HG02870 (cell line): ENCODE measurements around the gene IQCC.
"Not testable (repeated sequence)": the region's sequence is repeated elsewhere in the genome, so short reads cannot be mapped to it uniquely, and the experiment has no call there.

Source experiments
- ATAC-seq: cut with Tn5 transposase; IDR thresholded peaks from one replicate; pipeline ENCODE4 v1.9.1; 2021; ENCODE audit warnings: mild to moderate bottlenecking, moderate library complexity; ENCODE audit not compliant: unreplicated experiment

The IQCC gene

DNA sequence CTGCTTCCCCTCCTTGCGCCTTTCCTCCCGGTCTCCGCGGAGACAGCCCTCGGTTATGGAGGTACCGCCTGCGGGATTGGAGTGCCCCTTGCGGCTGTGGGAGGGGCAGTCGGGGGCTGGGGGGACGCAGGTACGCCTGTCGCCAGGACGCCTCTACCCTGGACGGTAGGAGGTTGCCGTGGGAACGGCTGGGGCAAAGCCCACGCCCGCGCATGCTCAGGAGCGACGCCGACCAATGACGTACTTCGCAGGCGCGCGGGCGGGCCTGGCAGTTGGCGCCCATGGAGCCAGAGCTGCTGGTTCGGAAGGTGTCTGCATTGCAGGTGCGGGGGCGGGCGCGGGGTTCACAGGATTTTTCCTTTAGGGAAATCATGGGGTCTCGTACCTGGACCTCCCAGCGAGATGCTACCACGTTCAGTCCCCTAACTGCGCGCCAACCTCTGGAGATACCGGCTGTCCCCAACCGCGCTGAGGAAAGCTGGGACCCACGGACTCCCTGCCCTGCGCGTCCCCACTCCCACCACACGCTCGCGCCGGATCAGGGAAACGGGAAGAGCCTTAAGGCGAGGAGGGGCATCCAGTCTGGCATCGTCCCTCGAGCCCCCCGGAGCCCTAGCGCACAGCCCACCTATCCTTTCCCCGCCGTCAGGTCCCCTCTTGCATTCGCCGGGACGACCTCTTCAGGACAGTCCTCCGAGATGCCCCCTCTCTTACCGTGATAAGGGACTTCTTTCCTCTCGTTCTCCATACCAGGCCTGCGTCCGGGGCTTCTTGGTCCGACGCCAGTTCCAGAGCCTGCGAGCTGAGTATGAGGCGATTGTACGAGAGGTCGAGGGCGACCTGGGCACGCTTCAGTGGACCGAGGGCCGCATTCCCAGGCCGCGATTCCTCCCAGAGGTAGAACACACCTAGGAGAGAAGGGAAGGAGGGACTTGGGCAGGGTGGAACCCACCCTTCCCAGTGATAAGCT, at the start of gene IQCC:
TSS of gene IQCC (plus strand) at position 271 of the 970 bp plus-strand sequence. CDS start at position 282, 11 bp downstream.
- ATAC-seq, result no peak

DNA sequence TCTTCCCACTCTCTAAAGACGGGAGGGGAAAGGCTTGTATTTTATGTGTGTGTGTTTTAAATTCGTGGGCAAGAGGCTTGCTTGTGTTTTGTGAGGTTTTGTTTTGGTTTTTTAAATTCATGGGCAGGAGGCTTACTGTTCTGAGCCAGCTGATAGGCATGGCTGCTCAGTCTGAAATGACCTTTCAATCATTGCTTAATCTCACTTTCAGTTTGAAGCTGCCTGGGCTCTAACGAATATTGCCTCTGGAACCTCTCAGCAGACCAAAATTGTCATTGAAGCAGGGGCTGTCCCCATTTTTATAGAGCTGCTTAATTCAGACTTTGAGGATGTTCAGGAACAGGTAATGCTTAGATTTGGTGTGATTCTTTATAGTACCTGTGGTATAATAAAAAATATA, 46.3 kb upstream of the IQCC start:
- no peak for ATAC-seq

- ATAC-seq, result no peak
Measured at GRCh38 chr1:32163405-32163804, 42.1 kb upstream of the IQCC start.

GRCh38 chr1:32165633-32166032, 39.8 kb upstream of the IQCC start:
- not testable (repeated sequence) for ATAC-seq

- ATAC-seq, result no peak
Measured at GRCh38 chr1:32170991-32171390, 34.5 kb upstream of the IQCC start.

DNA sequence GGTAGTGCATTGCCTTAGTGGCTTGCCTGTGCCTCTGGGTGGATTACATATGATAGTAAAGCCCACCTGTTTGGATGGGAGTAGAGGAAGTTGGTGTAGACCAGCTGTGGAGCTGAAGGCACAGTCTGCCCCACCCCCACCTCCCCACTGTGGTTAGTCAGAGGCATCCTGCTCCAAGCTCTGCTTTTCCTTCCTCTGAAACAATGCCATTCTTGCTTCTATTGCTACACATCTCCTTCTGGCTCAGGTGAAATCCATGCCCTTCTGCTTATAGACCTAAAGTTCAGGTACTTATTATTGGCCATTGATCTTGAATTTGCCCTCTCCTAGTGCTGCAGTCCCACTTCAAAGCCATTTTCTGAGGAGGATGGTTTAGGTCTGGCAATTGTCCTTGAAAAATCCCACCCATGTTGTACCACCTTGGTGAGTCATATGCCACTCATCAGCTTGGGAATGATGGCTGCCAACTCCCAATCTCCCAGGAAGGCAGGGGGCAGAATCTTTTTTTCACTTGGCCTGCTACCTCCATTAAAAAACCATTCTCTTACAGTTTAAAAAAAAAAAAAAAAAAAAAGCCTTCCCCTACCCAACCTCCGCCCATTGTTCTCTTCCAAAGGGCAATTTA, 32.7 kb upstream of the IQCC start:
- no peak for ATAC-seq

DNA sequence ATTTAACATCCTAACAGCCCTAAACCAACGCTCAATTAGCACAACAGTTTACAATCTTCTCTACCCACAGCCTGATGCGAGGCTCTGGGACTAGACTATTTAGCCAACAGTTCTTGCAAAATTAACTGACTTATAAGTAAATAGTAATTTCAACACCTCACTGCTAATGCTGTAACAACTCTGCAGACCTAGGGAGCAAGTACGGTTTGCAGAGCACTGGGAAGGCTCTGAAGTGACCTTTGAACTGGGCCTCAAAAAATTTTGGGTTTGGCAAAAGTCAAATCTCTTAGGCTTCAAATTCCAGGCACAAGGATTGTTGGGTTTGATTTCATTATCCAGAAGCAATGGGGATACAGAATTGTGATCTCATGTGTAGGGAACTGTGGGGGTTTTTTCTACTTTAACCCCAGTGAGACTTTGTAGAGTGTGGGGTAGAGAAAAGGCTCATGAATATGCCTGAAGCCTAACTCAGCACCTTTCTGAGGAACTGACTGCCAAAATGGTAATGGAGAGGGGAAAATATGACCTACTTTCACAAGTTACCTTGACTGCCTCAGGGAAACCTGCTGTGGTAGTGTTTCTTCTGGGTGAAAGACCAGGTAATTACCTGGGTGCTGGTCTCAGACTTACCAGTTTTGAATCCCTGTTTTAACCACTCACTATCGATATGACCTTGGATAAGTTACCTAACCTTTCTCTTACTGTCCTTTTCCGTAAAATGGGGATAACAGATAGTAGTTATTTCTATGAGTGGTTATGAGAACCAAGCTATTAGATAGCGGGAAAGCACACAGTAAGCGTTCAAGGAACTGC, 26.9 kb upstream of the IQCC start:
- ATAC-seq, result no peak

GRCh38 chr1:32179193-32179442, 26.4 kb upstream of the IQCC start:
- ATAC-seq, result no peak

- ATAC-seq, result peak; percentile 83
Measured at GRCh38 chr1:32179443-32180185, 25.9 kb upstream of the IQCC start, which contains the start of gene TXLNA. TSS of gene TXLNA (plus strand) at chr1:32179675. CDS start at chr1:32180346, 671 bp downstream.

DNA sequence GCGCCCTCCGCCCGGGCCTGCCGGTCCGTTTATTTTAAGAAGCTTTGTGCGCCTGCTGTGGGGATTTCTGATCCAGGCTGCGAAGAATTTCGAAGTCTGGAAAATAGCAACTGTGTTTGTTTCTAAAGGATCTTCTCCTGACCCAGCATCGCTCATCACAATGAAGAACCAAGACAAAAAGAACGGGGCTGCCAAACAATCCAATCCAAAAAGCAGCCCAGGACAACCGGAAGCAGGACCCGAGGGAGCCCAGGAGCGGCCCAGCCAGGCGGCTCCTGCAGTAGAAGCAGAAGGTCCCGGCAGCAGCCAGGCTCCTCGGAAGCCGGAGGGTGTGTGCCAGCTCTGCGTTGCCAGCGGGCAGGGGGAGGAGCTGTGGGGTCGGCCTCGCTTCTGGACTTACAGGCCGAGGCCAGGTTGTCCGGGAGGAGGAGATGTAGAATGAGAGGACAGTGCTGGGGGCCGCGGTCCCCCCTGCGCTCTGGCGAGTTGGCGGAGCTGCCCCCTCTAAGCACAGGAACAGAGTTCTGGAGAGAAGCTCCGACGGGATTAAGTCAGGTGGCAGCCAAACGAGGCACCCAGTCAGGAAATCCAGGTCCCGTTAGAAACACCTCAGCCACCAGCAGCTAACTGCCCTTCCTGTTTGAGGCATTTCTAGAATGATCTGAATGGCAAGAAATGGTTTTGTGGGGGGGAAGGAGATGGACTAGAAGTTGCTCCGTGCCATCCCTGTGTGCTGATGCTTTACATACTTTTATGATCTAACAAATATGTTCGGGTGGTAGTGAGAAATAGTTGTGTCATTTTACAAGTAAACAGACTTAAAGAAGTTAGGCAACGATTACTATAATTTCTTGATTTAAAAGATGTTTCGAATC, 25.0 kb upstream of the IQCC start:
- ATAC-seq, result no peak

GRCh38 chr1:32181065-32181464, 24.4 kb upstream of the IQCC start:
- ATAC-seq, result no peak

DNA sequence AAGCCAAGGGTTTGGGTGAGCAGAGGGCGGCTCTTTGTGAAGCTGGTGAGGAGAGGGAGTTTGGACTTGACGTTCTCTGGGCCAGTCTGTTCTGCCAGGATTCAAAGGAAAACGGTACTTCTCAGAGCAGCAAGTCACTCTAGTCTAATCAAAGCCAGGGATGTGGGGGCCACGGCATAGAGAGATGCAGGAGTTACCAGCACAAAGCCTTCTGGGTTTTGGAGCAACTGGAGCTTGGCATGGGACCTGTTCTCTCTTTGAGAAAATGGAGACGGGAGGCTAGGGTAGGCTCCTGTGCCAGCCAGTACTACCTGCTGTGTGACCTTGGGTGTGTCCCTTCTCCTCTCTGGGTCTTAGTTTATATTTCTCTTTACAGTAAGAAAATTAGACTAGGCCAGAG, 23.9 kb upstream of the IQCC start:
- ATAC-seq, result no peak

DNA sequence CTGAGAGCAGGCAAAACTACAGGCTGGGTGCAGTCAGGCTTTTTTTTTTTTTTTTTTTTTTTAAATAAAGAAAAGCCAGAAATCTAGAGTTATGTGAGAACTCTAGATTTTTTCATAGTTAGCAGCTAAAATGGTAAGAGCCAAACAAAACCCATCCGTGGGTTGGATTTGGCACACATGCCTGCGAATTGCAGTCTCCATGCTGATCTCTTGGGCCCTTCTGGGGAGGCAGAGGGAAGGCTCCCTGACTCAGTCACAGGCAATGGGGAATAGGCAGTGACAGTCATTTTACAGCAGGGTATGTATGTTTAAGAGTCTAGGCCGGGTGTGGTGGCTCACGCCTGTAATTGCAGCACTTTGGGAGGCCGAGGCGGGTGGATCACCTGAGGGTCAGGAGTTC, 23.4 kb upstream of the IQCC start:
- no peak for ATAC-seq

GRCh38 chr1:32184650-32185049, 20.8 kb upstream of the IQCC start:
- ATAC-seq, result no peak

GRCh38 chr1:32186077-32186476, 19.4 kb upstream of the IQCC start:
- ATAC-seq, result no peak

DNA sequence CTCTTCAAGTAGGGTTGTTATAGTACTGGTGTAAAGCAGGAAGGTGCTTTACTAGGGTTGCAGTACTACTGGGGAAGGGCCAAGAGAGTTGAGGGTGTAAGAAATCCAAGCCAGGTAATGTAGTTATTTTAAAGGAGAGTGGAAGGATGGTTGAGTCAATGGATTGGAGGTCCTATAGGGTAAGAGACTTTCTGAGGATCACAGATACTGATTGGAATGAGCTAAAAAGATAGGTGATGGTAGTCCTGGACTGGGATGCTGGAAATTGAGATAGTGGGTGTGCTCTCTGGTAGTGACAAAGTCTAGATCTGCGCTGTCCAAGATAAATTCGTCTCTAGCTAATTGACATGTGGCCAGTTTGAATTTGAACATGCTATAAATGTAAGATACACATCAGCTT, 19.0 kb upstream of the IQCC start:
- ATAC-seq, result no peak

DNA sequence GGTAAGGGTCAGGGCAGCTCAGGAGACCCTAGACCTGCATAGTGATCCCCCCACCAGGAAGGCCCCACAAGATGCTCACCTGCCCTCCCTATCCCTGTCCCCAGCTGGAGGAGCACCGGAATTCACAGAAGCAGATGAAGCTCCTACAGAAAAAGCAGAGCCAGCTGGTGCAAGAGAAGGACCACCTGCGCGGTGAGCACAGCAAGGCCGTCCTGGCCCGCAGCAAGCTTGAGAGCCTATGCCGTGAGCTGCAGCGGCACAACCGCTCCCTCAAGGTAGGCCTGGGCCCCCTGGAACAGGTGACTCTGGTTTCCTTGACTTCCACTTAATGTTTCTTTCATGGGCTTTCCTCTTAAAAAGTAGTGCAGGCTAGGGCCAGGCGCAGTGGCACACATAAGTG, 17.6 kb upstream of the IQCC start:
- ATAC-seq, result no peak

GRCh38 chr1:32192220-32192948, 13.1 kb upstream of the IQCC start:
- no peak for ATAC-seq

DNA sequence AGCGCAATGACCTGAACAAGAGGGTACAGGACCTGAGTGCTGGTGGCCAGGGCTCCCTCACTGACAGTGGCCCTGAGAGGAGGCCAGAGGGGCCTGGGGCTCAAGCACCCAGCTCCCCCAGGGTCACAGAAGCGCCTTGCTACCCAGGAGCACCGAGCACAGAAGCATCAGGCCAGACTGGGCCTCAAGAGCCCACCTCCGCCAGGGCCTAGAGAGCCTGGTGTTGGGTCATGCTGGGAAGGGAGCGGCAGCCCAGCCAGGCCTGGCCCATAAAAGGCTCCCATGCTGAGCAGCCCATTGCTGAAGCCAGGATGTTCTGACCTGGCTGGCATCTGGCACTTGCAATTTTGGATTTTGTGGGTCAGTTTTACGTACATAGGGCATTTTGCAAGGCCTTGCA, 10.5 kb upstream of the IQCC start:
- ATAC-seq, result no peak
